Immature natural killer cell (primary cell): ENCODE data around the gene SBF2. TPM values are rescaled to one million over a fixed set of nuclear protein-coding genes. Genes with fewer than 3 reads are reported as not detected.

ENCODE experiments used
- DNase-seq, 3 donors: peaks; one replicate each; pipeline ENCODE4 v3.0.0; 2022; ENCODE audit warnings: mixed read lengths in 1 of 3
- H3K27ac Mint-ChIP-seq, 6 donors: one replicate each; pipeline ENCODE4 v1.8.0; 2020; ENCODE audit warnings: mixed read lengths in 6 of 6, mild to moderate bottlenecking in 5 of 6, inconsistent platforms in 4 of 6, moderate library complexity in 3 of 6
- H3K27me3 Mint-ChIP-seq, 3 donors: one replicate each; pipeline ENCODE4 v1.8.0; 2020 to 2021; ENCODE audit warnings: low read depth in 3 of 3, mild to moderate bottlenecking in 3 of 3, mixed read lengths in 3 of 3, moderate library complexity in 3 of 3, inconsistent platforms in 1 of 3
- H3K36me3 Mint-ChIP-seq, 3 donors: one replicate each; pipeline ENCODE4 v1.8.0; 2020; ENCODE audit warnings: mixed read lengths in 3 of 3, inconsistent platforms in 2 of 3, mild to moderate bottlenecking in 2 of 3
- H3K4me1 Mint-ChIP-seq, 2 donors: one replicate each; pipeline ENCODE4 v1.8.0; 2020; ENCODE audit warnings: inconsistent platforms in 2 of 2, mild to moderate bottlenecking in 2 of 2, mixed read lengths in 2 of 2, moderate library complexity in 1 of 2
- H3K4me3 Mint-ChIP-seq, 5 donors: one replicate each; pipeline ENCODE4 v1.8.0; 2020; ENCODE audit warnings: mild to moderate bottlenecking in 5 of 5, mixed read lengths in 5 of 5, inconsistent platforms in 3 of 5, moderate library complexity in 3 of 5
- H3K9me3 Mint-ChIP-seq, 6 donors: one replicate each; pipeline ENCODE4 v1.8.0; 2020; ENCODE audit warnings: mild to moderate bottlenecking in 6 of 6, mixed read lengths in 6 of 6, inconsistent platforms in 4 of 6, moderate library complexity in 3 of 6
- polyA plus RNA-seq, 3 donors: library from polyadenylated mRNA; unstranded; fragments of 300-500 nt; fragmentation: Illumina TruSeq; gene quantifications; one replicate each; pipeline ENCODE4 v1.2.3, GENCODE V29; 2021

The SBF2 gene
- polyA plus RNA-seq, 3 donors from 2014 or later, result 3.2 to 6.9 (median 4.7) TPM

DNA sequence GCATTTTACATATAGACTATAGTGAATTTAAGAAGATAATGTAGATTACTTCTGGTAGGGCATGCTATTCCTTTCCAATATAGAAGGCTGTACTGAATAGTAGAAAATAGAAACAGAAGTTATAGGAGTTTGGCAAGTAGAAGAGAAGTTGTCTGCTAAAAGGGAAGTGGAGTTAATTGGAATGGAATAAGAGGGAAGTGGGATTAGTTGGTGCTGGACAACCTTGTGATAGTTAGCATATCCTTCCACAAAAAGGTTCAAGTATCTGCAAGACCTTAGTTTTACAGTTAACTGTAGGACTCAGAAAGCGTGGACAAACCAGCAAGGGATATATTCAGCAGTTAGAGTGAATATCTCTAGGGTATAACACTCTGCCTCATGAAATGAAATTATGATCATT, 444.6 kb downstream of the SBF2 start:
- peaks cover 27 to 51% (median 33%) of the 10 kb centered on the region in 3 donors for H3K36me3 Mint-ChIP-seq
- H3K4me3 Mint-ChIP-seq, result no peak overlapping the region
- H3K9me3 Mint-ChIP-seq, result no peaks in the 10 kb centered on the region
- DNase-seq, result no peak
- no peak overlapping the region for H3K27ac Mint-ChIP-seq
- peaks cover 0 to 1% (median 0%) of the 10 kb centered on the region in 3 donors for H3K27me3 Mint-ChIP-seq
- H3K4me1 Mint-ChIP-seq, result no peaks in the 10 kb centered on the region

DNA sequence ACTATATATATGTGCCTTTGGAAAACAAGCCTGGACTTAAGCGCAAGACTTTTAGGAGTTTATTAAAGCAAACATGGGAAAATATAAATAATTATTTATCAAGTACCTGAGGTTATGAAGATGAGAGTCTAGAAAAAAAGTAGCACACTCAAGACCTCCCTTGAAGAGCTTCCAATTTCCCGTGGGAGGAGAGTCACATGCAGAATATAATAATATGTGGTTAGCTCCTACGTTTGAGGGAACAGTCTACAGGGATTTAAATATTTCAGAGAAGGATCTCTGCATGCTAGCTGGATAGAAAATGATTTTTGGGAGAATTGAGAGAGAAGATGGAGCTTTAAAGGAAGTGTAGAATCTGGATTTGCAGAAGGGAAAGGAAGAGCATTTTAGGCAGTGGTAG, 446.4 kb downstream of the SBF2 start:
- no peaks in the 10 kb centered on the region for H3K9me3 Mint-ChIP-seq
- DNase-seq, result no peak
- H3K36me3 Mint-ChIP-seq, result peaks cover 28 to 52% (median 44%) of the 10 kb centered on the region in 3 donors
- peaks cover 0 to 1% (median 0%) of the 10 kb centered on the region in 3 donors for H3K27me3 Mint-ChIP-seq
- no peak overlapping the region for H3K27ac Mint-ChIP-seq
- H3K4me1 Mint-ChIP-seq, result no peaks in the 10 kb centered on the region
- H3K4me3 Mint-ChIP-seq, result no peak overlapping the region

DNA sequence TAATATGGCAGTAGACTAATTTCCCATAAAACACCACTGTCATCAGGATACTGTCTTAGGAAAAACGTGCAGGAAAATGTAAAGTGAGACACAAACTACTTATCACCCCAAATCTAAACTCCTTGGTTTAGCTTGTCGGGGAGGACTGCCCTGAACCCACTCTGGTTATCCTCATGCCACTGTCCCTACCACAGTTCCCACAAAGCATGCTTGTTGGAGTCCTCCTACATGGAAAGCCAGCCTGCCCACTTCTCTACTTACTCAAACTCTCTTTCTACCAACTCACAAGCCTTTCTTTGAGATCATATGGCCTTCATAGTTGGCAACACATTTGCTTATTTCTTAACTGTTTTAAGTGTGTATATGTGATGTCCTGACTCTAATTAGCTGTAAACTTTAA, 451.1 kb downstream of the SBF2 start:
- DNase-seq, result no peak
- Mint-ChIP-seq H3K9me3 (no peaks in the 10 kb centered on the region), H3K4me3 (no peak overlapping the region), H3K36me3 (peaks cover 44 to 61% (median 53%) of the 10 kb centered on the region in 3 donors), H3K4me1 (peaks cover 10 to 12% of the 10 kb centered on the region in 2 donors), H3K27ac (no peak overlapping the region), H3K27me3 (peaks cover 0 to 1% (median 0%) of the 10 kb centered on the region in 3 donors)

DNA sequence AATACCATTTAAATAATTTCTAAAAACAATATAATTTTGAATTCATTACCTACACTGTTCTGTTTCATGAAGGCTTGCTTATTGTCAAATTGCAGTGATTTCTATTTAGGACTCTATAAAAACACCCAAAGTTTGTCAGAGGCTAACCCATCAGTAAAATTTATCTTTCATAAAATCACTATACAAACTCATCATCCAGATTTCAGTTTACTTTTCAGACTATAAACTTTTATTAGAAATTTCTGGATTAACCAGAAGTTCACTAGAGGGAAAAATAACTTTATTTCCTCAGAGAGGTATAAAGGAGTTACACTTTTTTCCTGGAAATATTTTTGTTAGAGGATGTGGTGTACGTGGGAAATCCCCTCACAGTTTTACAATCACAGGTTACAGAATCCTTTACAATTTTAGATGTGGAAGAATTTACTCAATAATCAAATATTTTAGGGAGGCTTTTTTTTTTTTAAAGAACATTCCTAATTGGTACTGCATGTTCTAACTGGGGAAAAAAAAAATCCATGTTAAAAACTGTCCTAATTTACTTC, 453.5 kb downstream of the SBF2 start:
- peaks cover 10 to 12% of the 10 kb centered on the region in 2 donors for H3K4me1 Mint-ChIP-seq
- peaks cover 25 to 48% (median 36%) of the 10 kb centered on the region in 3 donors for H3K36me3 Mint-ChIP-seq
- no peak overlapping the region for H3K4me3 Mint-ChIP-seq
- DNase-seq, result no peak
- no peaks in the 10 kb centered on the region for H3K27me3 Mint-ChIP-seq
- no peaks in the 10 kb centered on the region for H3K9me3 Mint-ChIP-seq
- no peak overlapping the region for H3K27ac Mint-ChIP-seq

DNA sequence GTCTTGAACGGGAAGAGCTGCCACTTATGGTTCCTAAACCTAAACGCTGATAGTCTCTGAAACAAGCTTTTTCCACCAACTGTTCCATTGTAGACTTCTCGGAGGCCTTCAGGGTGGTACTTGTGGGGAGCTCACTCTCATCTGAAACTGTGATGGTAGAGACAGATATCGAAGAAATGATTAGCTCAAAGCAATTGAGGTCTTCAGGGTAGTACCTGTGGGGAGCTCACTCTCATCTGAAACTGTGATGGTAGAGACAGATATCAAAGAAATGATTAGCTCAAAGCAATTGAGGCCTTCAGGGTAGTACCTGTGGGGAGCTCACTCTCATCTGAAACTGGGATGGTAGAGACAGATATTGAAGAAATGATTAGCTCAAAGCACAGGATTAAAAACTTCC, 454.5 kb downstream of the SBF2 start:
- H3K4me1 Mint-ChIP-seq, result peaks cover 10 to 12% of the 10 kb centered on the region in 2 donors
- peaks cover 18 to 42% (median 26%) of the 10 kb centered on the region in 3 donors for H3K36me3 Mint-ChIP-seq
- H3K4me3 Mint-ChIP-seq, result no peak overlapping the region
- H3K9me3 Mint-ChIP-seq, result no peaks in the 10 kb centered on the region
- no peaks in the 10 kb centered on the region for H3K27me3 Mint-ChIP-seq
- no peak overlapping the region for H3K27ac Mint-ChIP-seq
- DNase-seq, result no peak

DNA sequence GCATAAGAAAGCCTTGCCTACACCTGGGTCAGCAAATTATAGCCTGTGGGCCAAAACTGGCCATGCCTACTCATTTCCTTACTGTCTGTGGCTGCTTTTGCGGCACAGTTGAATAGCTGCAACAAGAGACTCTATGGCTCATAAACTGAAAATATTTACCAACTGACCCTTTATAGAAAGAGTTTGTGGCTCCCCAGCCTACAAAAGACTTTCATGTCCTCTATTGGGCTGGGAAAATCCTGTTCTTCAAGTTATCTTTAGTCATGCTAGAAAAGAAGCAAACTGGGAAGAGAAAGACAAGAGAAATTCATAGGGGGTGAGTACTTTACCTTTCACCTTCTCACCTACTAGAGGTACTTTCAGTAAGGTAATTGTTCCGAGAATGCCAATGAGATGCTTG, 455.1 kb downstream of the SBF2 start:
- H3K4me1 Mint-ChIP-seq, result peaks cover 10 to 12% of the 10 kb centered on the region in 2 donors
- DNase-seq, result no peak

DNA sequence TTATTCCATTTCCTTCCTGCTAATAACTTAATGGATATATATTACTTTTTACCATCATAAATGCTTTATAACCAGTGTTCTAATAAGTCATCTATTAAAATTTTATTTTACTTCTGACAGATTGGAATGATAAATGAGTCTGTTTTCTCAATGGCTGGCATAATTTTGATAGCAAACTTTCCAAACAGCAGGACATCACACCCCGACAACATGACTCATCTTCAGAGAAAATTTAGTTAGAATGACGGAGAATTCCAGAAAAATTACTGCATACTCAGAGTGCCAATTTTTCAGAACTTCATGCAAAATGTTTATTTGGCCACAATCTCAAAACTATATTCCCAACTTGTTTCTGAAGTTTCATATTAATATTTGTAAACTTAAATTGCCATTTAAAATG, 455.8 kb downstream of the SBF2 start:
- no peak for DNase-seq
- H3K36me3 Mint-ChIP-seq, result peaks cover 18 to 35% (median 21%) of the 10 kb centered on the region in 3 donors
- H3K27ac Mint-ChIP-seq, result no peak overlapping the region
- no peaks in the 10 kb centered on the region for H3K27me3 Mint-ChIP-seq
- no peaks in the 10 kb centered on the region for H3K9me3 Mint-ChIP-seq
- peaks cover 10 to 12% of the 10 kb centered on the region in 2 donors for H3K4me1 Mint-ChIP-seq
- H3K4me3 Mint-ChIP-seq, result no peak overlapping the region

More for the DNA sequence above, 455.1 kb downstream of the SBF2 start:
- Mint-ChIP-seq H3K9me3 (no peaks in the 10 kb centered on the region), H3K36me3 (peaks cover 18 to 36% (median 21%) of the 10 kb centered on the region in 3 donors), H3K27me3 (no peaks in the 10 kb centered on the region), H3K4me3 (no peak overlapping the region), H3K27ac (no peak overlapping the region)

DNA sequence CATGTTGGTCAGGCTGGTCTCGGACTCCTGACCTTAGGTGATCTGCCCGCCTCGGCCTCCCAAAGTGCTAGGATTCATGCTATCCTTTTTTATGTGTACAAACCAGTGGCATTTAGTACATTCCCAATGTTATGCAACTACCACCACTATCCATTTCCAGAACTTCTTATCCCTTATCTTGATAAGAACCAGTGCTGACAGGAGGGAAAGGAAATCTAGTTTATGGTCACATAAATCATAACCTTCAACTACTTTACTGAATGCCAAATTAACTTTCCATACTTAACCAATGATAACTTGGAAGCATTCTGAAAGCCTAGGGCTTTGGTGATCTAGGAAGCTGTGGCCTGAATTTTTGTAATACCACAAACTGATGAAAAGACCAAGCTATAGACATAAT, 459.7 kb downstream of the SBF2 start:
- no peaks in the 10 kb centered on the region for H3K9me3 Mint-ChIP-seq
- H3K27me3 Mint-ChIP-seq, result peaks cover 0 to 2% (median 0%) of the 10 kb centered on the region in 3 donors
- no peaks in the 10 kb centered on the region for H3K4me1 Mint-ChIP-seq
- H3K4me3 Mint-ChIP-seq, result no peak overlapping the region
- H3K36me3 Mint-ChIP-seq, result peaks cover 9 to 24% (median 17%) of the 10 kb centered on the region in 3 donors
- no peak overlapping the region for H3K27ac Mint-ChIP-seq
- DNase-seq, result no peak

DNA sequence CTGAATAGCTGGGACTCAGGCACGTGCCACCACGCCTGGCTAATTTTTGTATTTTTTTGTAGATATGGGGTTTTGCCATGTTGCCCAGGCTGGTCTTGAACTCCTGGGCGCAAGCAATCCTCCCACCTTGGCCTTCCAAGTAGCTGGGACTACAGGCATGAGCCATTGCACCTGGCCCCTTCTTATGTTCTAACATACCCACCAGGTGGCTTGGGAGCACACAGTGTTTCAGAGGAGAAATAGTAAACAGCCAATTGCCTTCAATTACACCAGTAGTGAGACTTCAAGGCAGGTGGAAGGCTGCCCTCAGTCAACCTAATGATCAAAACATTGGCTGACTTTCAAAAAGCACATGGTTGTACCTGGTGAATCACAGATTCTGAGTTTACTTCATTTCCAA, 462.9 kb downstream of the SBF2 start:
- no peak for DNase-seq
- Mint-ChIP-seq H3K4me3 (no peak overlapping the region), H3K27ac (no peak overlapping the region), H3K9me3 (no peaks in the 10 kb centered on the region), H3K27me3 (peaks cover 0 to 2% (median 0%) of the 10 kb centered on the region in 3 donors), H3K36me3 (peaks cover 6 to 14% (median 14%) of the 10 kb centered on the region in 3 donors), H3K4me1 (no peaks in the 10 kb centered on the region)

DNA sequence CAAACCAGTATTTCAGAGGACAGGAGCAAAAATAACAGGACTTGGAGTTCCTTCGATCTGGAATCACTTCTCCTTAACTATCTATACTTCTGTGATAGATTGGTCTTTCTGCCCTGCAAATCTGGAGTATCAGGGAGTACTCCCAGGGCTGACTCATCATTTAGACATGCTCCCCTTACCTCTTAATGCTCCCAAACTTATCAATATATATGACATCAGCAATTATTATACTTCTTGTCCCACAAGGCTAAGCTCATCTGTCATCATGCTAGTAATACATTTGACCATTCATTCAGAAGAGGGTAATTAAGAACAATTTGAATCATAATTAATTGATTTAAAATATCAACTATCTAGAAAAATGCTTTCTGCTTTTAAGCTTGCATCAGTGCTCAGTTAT, 466.3 kb downstream of the SBF2 start:
- Mint-ChIP-seq H3K27ac (no peak overlapping the region), H3K4me3 (no peak overlapping the region), H3K4me1 (no peaks in the 10 kb centered on the region), H3K36me3 (peaks cover 10 to 21% (median 20%) of the 10 kb centered on the region in 3 donors), H3K27me3 (peaks cover 0 to 2% (median 0%) of the 10 kb centered on the region in 3 donors), H3K9me3 (no peaks in the 10 kb centered on the region)
- no peak for DNase-seq

DNA sequence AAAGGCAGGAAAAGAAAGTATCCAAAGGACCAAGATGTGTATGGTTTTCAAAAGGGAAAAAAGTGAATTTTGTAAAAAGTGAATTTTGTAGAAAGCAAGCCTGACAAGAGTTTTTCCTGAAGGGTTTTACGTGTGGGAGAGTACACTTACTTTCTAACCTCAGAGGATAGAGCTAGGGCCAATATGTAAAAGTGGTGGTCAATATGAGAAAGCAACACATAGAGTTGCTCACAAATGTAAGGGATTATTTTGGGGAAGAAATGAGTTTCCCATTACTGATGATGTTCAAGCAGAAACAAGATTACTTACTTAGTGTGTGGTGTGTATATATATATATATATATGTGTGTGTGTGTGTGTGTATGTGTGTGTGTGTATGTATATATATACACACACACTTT, 467.6 kb downstream of the SBF2 start:
- Mint-ChIP-seq H3K36me3 (peaks cover 6 to 16% (median 16%) of the 10 kb centered on the region in 3 donors), H3K4me1 (no peaks in the 10 kb centered on the region), H3K9me3 (no peaks in the 10 kb centered on the region), H3K27me3 (peaks cover 0 to 3% (median 0%) of the 10 kb centered on the region in 3 donors), H3K27ac (no peak overlapping the region), H3K4me3 (no peak overlapping the region)
- no peak for DNase-seq

DNA sequence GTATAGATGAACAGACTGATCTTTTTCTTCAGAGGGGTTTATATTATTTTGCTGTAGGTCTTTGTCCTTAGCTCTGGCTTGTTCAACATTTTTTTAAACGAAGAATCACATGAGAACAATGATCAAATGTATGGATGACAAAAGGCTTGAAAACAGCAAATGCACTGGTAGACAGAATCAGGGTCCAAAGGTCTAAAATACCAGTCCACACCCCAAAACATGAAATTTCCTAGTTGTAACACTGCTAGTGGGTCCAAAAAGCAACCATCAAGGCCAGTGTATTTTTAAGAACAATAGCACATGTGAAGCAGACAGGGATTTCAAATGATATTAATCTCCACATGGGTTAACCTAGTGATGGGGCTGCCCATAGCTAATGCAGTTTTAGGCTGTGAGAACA, 468.1 kb downstream of the SBF2 start:
- Mint-ChIP-seq H3K36me3 (peaks cover 6 to 16% (median 16%) of the 10 kb centered on the region in 3 donors), H3K27me3 (peaks cover 0 to 2% (median 0%) of the 10 kb centered on the region in 3 donors), H3K4me3 (no peak overlapping the region), H3K9me3 (no peaks in the 10 kb centered on the region), H3K27ac (peak overlapping the region in 1 of 6 donors; percentile 17), H3K4me1 (no peaks in the 10 kb centered on the region)
- DNase-seq, result no peak

DNA sequence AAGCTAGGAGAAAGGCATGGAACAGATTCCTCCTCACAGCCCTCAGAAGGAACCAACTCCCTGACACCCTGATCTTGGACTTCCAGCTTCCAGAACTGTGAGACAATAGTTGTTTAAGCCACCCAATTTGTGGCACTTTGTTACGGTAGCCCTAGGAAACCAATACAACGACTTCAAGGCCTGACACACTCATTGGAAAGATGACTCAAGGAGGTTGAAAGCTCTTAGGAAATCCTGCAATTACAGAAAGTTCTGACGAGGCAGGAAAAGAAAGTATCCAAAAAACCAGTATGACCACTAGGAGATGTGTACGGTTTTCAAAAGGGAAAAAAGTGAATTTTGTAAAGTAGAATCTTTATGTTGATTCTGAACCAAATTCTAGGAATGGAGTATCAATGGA, 468.7 kb downstream of the SBF2 start:
- Mint-ChIP-seq H3K9me3 (no peaks in the 10 kb centered on the region), H3K4me3 (no peak overlapping the region), H3K27ac (no peak overlapping the region), H3K27me3 (peaks cover 0 to 2% (median 0%) of the 10 kb centered on the region in 3 donors), H3K36me3 (peaks cover 6 to 16% (median 16%) of the 10 kb centered on the region in 3 donors), H3K4me1 (no peaks in the 10 kb centered on the region)
- DNase-seq, result no peak

DNA sequence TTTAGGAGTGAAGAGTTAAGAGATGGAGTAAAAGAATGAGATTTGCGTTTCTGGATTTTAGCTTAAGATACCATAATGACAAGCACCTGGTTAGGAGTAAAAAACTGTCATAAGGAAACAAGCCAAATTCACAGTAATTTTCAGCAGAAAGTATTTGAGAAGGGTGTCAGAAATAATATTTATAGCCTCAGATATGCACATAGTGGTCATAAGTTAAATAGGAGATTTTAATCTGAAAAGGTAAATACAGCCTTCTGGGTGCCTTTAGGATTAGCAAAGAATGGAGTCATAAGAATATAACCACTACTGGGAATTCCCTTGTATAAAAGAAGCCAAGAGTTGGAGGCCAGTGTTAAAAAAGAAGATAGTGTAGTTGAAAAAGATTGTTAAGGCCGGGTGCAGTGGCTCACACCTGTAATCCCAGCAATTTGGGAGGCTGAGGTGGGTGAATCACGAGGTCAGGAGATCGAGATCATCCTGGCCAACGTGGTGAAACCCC, 470.1 kb downstream of the SBF2 start:
- H3K4me3 Mint-ChIP-seq, result no peak overlapping the region
- H3K4me1 Mint-ChIP-seq, result no peaks in the 10 kb centered on the region
- H3K9me3 Mint-ChIP-seq, result no peaks in the 10 kb centered on the region
- H3K27me3 Mint-ChIP-seq, result peaks cover 0 to 2% (median 0%) of the 10 kb centered on the region in 3 donors
- H3K36me3 Mint-ChIP-seq, result peaks cover 6 to 16% (median 12%) of the 10 kb centered on the region in 3 donors
- DNase-seq, result no peak
- H3K27ac Mint-ChIP-seq, result no peak overlapping the region

DNA sequence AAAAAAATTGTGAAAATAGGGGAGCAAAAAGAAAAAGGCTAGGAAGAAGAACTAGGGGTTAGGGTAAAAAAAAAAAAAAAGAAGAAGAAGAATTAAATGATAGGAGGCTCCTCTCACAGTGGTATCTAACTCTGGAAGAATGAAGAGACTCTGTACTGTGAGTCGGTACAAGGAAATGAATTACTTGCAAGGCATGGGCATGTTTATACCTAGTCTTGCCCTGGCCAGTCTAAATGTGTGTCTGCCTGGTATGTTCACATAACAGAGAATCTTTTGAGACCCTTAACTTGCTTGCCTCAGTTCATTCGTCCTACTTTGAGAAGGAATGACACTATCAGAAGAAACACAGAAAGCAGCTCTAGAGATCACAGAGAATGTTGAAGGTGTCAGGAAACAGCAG, 470.6 kb downstream of the SBF2 start:
- H3K4me1 Mint-ChIP-seq, result no peaks in the 10 kb centered on the region
- DNase-seq, result no peak
- no peak overlapping the region for H3K27ac Mint-ChIP-seq
- peaks cover 0 to 2% (median 0%) of the 10 kb centered on the region in 3 donors for H3K27me3 Mint-ChIP-seq
- no peak overlapping the region for H3K4me3 Mint-ChIP-seq
- no peaks in the 10 kb centered on the region for H3K9me3 Mint-ChIP-seq
- peaks cover 6 to 16% (median 12%) of the 10 kb centered on the region in 3 donors for H3K36me3 Mint-ChIP-seq
